ENCODE data around the gene SLC26A1.

Gene SLC26A1

DNA sequence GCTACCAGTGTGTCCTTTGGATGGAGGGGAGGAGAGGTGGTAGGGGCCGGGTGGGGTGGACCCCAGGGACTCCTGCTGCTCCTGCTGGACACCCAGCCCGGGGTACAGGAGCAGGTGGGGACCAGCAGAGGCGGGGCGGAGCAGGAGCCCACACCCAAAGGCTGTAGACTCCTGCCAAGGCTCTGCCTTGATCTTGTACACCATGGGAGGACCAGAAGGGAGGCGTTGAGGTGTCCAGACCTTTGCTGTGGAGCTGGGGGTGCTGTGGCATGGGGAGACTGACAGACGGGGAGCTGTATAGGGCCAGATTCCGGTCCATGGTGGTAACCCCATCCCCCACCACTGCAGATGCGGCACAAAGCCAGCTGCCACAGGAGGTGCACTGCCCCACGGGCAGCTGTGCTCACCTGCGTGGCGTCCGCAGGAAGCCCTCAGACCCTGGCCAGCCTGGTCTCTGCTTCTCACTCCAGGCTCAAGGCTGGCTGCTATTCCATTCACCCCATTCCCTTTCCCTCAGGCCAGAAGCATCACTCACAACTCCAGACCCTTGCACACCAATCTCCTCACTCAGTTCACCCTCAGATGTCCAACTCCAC lies 5.0 kb upstream of the SLC26A1 start:
- no peak for FAIRE-seq

DNA sequence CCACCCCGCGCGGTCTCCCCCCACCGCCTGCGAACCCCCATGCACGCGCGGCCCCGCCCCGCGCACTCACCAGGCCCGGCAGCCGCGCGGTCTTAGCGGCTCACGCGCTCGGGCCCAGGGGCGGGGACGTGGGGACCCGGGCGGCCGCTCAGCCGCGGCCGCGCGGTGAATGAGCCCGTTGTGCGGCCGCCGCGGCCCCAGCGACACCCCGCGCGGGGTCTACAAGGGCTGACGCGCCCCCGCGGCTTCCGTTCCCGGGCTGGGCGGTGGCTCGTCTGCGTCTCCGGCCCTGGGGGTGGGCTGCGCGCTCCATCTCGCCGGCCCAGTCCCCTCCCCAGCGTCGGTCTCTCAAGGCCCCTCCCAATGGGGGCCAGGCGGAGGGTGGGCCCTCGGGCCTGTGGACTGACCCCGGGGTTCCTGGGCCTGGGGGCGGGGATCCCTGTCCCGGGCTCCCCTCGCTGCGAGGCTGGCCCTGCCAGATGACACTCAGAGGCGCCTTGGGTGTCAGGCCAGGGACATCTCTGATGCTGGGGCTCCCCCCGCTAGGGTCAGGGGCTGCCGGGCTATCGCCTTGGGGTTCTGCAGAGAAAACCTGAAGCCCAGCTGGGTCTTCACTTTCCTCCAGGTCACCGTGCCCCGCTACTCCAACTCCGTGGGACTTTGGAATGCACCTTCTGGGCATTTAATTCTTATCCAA lies 4.3 kb upstream of the SLC26A1 start:
- no peak for FAIRE-seq

DNA sequence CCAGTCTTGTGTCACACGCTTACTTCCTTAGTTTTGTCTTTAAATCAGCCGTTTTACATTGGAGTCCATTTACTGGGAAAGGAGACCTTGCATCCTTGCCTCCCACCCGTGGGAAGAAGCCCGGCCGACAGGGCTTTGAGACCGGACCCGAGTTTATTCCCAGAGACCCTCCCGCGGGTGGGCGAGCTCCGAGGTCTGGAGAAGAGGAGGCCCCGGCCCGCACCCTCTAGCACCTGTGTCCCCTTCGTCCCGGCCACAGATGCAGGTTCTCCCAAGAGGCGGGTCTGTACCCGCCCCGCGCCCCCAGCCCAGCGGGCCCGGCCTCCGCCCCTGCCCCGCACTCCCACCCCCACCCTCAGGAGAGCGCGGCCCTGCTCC lies 3.8 kb upstream of the SLC26A1 start:
- no peak for FAIRE-seq

DNA sequence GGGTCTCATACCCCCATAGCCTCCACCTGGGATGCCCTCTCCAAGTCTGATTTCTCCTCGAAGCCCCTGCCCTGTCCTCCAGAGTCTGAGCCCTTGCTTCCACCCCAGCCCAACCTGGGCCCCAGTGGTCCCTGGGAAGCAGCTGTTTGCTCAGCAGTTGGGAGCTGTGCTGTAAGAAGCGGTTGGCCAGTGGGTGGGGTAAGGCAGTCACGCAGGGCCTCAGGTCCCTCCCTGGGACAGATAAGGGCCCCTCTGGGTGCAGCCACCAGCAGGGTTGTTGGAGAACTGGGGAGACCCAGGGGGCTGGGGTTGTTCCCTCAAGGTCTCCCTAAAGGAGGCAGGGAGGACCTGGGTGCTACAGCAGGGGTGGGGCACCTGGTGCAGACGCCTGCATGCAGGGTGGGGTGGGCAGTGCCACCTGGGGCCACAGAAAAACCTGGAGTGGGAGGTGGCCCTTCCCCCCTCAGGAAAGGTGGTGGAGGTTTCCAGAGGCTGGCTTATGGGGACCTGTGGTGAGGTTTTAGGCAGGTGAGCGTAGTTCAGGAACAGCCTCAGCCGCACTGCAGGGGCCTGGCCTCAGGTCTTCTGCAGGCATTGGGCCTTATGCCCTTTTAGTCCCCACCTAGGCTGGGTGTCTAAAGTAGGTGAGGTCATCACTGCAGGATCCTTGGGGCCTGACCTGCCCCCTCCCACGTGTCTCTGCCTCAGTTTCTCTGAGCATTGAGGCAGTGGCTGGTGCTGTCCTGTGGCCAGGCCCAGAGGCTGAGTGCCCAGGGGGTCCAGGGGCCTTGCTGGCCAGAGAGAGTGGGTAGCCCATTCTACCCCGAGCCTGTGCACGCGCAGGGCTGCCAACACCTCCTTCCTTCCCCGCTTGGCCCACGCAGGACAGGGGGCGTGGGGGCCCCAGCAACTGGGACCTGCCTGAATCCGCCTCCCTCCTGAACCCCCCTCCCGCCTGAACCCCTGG lies 3.1 kb upstream of the SLC26A1 start:
- FAIRE-seq: no peak

DNA sequence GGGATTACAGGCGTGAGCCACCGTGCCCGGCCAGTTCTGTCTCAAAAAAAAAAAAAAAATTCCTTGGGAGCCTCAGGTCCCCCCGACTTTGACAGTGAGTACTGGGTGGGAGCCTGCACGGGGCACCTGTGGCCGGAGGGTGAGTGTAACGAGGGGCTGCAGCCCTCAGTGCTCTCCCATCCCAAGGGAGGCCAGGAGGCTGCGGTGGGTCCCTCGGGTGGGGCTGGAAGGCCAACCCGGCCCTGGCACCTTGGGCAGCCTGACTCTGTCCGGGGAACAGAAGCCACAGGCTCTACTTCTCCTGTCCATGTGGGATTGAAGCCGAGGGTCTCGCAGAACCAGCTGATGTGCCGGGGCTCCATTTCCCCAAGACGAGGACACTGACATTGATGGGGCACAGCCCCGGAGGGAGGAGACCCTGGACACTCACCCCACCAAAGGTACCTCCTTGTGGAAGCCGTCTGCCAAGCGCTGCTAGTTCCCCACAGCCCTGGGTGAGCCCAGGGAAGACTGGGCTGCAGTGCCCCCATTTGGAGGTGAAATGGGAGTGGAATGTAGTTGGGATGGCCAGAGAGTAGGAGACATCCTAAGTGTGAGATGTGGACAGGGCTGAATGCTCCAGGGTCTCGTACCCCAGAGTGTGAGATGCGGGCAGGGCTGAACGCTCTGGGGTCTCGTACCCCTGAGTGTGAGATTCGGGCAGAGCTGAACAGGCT lies 2.3 kb upstream of the SLC26A1 start:
- no peak for FAIRE-seq

DNA sequence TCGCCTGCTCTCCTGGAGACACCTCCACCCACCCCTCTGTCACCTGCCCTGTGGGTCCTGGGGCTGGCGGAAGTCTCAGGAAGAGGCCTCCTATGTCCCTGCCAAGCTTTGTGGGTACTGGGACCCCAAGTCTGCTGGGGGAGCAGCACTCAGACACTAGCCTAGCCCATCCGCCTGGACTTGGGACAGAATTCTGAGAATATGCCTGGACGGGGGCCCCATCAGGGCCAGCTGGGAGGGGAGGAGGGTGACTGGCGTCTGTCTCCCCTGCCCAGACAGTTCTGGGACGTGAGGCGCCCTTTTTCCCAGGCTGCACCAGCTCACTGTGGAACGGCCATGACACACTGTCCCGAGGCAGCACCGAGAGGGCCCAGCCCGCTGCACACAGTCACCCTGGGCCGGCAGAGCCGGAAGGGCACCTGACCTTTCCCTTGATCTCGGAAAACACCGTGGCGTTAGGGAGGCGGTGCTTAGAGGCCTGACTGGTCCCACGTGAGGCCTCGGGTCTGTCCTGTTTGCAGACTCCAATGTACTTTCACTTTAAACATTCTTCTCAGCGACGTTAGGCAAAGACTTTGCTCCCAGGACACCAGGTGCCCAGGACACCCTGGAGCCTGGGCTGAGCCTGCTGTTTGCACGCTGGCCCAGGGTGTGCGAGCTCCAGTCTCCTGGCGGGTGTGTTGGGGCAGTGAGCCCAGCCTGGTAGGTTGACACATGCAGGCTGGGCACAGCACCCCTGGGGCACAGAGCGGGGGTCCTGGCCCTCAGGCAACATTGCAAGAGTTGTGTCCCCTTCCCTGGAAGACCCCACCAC lies 700 bp downstream of the SLC26A1 start:
- no peak for FAIRE-seq

DNA sequence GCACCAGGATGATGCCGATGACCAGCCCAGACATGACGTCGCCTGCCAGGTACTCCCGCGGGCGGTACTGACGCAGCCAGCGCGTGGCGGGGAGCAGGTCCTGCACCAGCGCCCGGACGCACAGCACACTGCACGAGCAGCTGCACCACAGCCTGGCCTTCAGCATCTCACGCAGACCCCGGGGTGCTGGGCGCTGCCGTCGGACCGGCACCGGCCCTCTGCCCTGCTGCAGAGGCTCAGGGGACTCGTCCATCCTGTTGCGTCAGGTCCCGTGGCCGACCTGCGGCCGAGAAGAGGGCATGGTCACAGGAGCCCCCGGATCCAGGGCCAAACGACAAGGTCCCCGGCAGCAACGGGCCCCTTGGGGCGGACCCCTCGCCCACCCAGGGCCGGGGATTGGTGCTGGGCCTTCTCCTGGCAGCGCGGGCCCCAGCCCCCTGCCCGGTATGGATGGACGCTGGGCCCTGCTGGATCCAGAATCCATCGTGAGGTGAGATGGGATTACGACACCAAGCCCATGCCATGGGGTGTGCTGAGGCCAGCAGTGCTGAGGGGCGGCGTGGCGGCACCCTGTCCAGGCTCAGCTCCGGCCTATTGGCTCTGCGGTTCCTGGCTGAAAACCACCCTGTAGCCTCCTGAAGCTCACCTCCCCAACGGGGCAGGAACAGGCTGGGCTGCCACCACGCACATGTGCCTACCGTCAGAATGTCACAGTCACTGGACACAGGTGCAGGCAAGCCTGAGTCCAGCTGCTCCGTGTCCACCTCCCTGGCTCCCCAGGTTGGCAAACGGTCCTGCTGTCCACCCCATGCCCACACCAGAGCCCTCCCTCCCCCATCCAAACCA lies 1.5 kb downstream of the SLC26A1 start:
- FAIRE-seq: no peak

DNA sequence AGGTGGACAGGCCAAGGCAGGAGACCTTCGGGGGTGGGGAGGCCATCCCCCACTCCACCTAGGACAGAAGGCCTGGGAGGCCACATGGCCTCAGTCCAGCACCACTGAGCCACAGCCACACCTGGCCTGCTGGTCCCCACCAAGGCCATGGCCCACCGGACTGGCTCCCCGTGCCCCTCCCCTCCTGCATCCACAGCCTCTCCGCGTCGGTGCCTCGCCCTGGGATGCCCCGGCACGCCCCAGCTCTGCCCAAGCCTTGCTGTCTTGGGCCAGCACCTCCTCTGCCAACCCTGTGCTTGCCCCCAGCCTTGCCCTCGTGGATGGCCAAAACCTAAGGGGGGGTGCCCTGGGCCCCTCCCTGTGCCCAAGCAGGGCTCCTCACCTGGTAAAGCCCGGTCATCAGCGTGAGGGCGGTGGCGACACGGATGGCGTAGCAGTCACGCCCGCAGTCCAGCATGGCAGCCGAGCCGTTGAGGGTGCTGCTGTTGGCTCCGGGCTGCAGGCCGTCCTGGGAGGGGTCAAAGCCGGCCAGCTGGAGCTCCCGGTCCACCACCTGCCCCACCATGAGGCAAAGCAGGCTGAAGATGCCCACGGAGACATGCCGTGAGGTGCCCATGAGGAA lies 2.3 kb downstream of the SLC26A1 start:
- no peak for FAIRE-seq

DNA sequence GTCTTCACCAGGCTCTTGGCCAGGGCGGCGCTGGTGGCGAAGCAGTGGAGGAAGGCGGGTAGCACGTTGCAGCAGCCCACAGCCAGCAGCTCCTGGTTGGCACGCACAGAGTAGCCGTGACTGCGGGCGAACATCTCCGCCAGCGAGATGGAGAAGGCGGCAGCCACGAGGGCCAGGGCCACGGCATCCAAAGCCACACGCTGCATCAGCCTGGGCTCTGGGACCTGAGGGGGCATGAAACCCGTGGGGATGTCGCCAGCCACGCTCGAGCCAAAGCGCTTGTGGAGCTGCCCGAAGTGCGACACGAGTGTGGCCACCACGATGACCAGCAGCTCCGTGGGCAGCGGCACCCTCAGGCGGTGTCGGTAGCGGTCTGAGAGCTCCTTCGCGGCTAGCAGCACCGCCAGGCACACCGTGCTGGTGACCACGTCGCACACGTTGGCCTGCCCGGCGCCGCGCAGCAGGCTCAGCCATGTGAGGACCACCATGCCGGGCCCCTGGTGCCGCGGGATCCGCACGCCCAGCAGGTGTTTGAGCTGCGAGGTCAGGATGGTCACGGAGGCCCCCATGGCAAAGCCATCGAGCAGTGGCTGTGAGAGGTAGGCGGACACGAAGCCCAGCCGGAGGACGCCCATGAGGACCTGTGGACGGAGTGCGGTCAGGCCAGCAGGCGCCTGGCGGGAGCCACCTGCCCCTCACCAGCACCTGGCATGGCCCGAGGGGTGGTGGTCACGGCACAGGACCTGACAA lies 3.3 kb downstream of the SLC26A1 start:
- no peak for FAIRE-seq

DNA sequence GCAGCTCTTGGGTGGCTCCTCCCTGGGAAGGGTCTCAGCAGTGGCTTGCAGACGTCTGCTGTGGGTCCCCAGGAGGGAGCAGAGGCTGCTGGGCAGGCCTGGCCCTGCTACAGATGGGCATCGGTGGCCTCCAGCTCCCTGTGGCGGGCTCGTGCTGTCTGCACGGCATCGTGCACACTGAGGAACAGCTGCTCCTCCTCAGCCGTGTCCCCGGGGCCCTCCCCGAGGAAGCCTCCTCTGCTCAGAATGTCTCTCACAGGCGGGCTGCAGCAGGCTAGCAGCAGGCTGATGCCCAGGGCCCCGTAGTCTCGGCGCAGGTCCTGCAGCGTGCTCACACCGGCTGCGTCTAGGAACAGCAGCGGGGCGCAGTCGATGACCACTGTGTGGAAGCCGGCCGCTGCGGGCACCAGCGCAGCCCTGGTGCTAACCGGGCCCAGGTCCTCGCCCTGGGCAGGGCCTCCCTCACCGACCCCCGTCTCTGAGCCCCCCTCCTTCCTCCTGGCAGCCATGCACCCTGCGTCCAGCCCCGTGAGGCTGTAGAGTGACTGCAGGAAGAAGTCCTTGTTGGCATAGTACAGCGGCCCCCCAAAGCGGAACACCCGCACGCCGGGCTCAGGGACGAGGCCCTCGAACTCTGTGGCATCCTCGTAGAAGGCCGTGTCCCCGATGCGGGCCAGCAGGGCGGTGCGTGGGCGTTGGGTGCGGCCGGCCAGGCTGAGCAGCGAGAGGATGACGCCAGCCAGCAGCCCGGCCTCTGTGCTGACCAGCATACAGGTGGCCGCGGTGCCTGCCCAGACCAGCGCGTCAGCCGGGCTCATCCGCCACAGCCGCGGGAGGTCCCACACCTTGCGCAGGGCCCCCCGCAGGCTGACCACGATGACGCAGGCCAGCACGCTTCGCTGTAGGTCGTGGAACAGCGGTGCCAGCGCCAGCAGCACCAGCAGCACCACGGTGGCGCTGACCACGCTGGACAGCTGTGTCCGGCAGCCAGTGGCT lies 4.2 kb downstream of the SLC26A1 start:
- FAIRE-seq: no peak

DNA sequence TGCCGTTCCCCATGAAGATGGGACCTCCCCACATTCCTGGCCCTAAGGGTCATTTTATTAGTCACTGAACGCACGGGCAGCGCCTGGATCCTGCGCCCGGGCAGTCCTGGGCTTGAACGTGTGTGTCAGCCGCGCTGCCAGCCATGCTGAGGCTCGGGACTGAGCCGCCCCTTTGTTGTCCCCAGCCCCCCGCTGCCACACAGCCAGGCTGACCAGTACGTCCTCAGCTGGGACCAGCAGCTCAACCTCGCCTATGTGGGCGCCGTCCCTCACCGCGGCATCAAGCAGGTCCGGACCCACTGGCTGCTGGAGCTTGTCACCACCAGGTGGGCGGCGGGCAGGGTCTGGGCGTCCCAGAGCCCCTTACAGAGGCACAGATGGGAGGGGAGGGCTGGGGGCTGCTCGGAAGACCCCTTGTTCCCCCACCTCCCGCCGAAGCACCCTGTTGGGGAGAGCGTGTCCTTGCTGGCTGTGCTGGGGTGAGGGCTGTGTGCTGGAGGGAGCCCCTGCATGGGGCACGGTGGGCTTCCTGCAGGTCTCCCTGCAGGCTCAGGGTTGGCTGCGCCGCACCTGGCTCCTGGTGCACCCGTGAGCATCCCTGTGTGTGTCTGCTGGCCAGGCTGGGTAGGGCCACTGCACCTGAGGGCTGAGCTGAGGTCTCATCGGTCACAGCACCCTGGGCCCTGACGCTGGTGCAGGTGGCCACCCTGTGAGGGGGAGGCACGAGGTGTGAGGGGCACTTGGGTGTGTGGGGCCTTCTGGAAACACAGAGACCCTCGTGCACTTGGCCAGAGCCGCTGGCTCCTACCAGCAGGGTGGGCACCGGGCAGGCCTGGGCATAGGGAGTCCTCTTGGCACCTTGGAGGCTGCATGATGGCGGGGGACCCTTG lies 5.3 kb downstream of the SLC26A1 start:
- FAIRE-seq: no peak

DNA sequence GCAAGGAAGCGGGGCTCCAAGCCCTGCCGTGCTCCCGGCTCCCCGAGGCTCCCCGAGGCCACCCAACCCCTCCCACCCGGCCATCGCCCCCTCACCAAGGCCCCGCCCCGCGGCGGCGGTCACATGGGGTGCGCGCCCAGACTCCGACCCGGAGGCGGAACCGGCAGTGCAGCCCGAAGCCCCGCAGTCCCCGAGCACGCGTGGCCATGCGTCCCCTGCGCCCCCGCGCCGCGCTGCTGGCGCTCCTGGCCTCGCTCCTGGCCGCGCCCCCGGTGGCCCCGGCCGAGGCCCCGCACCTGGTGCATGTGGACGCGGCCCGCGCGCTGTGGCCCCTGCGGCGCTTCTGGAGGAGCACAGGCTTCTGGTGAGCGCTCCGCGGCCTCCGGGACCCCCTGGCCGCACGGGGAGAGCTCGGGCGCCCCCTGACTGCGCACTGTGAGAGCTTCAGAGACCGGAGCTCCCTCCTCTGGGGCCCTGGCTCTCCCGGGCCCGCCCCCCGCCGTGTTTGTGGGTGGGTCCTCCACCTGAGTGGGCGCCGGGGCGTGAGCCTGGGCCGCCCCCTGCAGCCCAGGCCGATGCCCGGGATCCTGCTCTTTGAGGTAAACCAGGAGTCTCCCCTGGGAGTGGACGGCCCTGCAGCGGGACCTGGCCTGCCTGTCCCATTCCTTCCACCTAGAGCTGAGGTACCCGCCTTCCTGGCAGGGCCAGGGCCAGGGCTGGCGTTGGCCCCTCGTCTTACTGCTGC lies 6.2 kb downstream of the SLC26A1 start, which contains the start of gene IDUA:
Gene IDUA (plus strand): TSS at position 166 of the 745 bp plus-strand sequence. CDS start 41 bp downstream, at position 207.
- FAIRE-seq: no peak

DNA sequence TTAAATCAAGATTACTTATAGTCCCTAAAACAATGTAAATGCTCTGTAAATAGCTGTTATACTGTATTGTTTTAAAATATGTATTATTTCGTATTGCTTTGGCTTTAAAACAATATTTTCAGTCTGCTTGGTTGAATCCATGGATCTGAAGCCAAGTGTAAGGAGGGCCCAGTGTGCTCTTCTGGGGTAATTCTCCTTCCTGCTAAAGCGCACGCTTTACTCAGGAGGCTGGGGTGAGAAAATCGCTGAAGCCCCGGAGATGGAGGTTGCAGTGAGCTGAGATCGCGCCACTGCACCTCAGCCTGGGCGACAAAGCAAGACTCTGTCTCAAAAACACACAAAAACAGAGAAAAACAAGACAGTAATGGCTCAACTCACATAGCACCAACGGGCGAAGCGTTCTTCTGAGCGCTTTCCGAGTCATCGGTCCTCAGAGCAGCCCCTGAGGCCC lies 6.8 kb downstream of the SLC26A1 start:
- no peak for FAIRE-seq

DNA sequence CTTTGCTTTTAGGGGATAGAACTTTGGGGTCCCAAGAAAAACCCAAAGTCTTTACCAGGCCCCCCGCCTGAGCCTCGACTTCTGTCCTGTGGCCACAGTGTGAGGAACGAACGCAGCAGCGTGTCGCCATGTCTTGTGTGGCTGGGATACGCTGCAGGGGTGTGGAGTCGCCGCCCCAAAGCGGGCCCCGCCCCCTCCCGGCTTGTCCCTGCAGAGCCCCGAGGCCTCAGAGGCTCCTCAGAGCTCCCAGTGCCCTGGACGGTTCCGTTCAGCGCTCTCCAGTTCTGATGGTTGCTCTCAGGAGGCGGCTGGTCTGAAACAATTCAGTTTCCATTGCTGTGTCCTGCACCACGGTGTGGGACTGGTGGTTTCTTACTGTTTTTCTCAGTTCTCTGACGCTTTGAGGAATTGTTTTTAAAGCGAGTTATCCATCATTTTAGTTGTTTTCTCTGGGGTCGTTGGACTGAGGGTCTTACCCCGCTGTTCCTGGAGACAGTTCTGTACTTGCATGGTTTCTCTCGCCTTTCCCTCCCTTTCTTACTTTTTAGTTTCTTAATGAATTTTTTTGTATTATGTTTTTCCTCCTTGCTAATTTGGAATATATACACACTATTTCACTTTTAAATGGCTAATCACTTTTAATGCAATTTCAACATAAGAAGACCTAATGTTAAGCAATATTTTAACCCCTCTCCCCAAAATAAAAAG lies 7.9 kb downstream of the SLC26A1 start:
- no peak for FAIRE-seq

DNA sequence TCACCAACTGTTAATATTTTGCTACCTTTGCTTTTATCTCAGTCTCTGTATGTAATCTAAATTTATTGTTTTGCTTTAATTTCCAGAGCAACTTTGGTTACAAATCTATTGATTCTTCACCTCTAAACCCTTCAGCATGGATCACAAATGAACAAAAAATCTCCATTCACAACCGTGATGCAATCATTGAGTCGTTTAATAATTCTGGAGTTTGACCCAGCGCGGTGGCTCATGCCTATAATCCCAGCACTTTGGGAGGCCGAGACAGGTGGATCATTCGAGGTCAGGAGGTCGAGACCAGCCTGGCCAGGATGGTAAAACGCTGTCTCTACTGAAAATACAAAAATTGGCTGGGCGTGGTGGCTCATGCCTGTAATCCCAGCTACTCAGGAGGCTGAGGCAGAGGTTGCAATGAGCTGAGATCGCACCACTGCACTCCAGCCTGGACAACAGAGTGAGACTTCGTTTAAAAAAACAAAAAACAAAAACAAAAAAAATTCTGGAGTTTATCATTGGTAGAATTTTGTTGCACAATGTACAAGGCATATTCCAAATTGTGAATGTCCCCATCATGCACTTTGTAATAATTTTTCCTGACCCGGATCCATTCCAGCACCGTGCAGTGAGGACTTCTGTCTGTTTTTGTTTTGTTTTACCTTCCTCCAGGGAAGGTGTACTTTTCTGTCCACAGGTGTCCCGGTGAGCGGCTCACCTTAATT lies 8.7 kb downstream of the SLC26A1 start:
- no peak for FAIRE-seq

Data from TTC549 (cell line).